MCF 10A (cell line): ENCODE data around the gene USP7. TPM values are rescaled to one million over a fixed set of nuclear protein-coding genes. Genes with fewer than 3 reads are reported as not detected.

Experiments
- BruUV-seq: library from RNA; stranded (reverse); fragments of 400-500 nt; replicated peaks from 2 replicates; lab custom pipeline; 2021; lab: Mats Ljungman, UMichigan
- CTCF ChIA-PET: fragments of 300-600 bp; sonication (Branson Sonifier 250); formaldehyde crosslinking; extraction: SDS; loops from one replicate; lab custom pipeline; 2021; ENCODE audit warnings: antibody characterized with exemption, inconsistent platforms; lab: Yijun Ruan, JAX
- POLR2A ChIA-PET: fragments of 300-600, 350-650 bp; sonication (Branson Sonifier 250); formaldehyde crosslinking; extraction: SDS; loops from one replicate; lab custom pipeline; 2020; ENCODE audit warnings: antibody characterized with exemption, inconsistent platforms; lab: Yijun Ruan, JAX
- DNase-seq: peaks from one replicate; pipeline ENCODE4 v3.0.0-alpha.2; 2018; ENCODE audit not compliant: unreplicated experiment
- H3K27ac Mint-ChIP-seq: one replicate; pipeline ENCODE4 v1.8.0; 2022; ENCODE audit warnings: mild to moderate bottlenecking, low read depth, mixed read lengths; ENCODE audit not compliant: unreplicated experiment
- H3K27me3 Mint-ChIP-seq: one replicate; pipeline ENCODE4 v1.8.0; 2022; ENCODE audit warnings: mixed read lengths; ENCODE audit not compliant: insufficient read depth, unreplicated experiment
- H3K36me3 Mint-ChIP-seq: one replicate; pipeline ENCODE4 v1.8.0; 2022; ENCODE audit warnings: mild to moderate bottlenecking, moderate library complexity, mixed read lengths; ENCODE audit not compliant: insufficient read depth, unreplicated experiment
- H3K4me1 Mint-ChIP-seq: one replicate; pipeline ENCODE4 v1.8.0; 2022; ENCODE audit warnings: mixed read lengths; ENCODE audit not compliant: insufficient read depth, unreplicated experiment
- H3K4me3 Mint-ChIP-seq: one replicate; pipeline ENCODE4 v1.8.0; 2022; ENCODE audit warnings: mild to moderate bottlenecking, moderate library complexity, mixed read lengths; ENCODE audit not compliant: unreplicated experiment
- H3K9me3 Mint-ChIP-seq: one replicate; pipeline ENCODE4 v1.8.0; 2022; ENCODE audit warnings: mixed read lengths; ENCODE audit not compliant: unreplicated experiment
- intact Hi-C: fragments of 100-400 bp; cut with micrococcal nuclease; formaldehyde crosslinking; loops from 2 replicates; pipeline ENCODE4 v1.14.1; 2022
- total RNA-seq: library from RNA; stranded (reverse); gene quantifications from 2 replicates; pipeline ENCODE4 v1.2.3, GENCODE V29; 2022
- TF ChIP-seq, protein P1 (sequence below): fragments of 200-600 bp; IDR thresholded peaks from one replicate; pipeline ENCODE4 v1.8.0; 2022; ENCODE audit warnings: antibody characterized with exemption, mild to moderate bottlenecking; ENCODE audit not compliant: unreplicated experiment

USP7 gene
- total RNA-seq, 1 experiment from 2014 or later = 108 TPM

DNA sequence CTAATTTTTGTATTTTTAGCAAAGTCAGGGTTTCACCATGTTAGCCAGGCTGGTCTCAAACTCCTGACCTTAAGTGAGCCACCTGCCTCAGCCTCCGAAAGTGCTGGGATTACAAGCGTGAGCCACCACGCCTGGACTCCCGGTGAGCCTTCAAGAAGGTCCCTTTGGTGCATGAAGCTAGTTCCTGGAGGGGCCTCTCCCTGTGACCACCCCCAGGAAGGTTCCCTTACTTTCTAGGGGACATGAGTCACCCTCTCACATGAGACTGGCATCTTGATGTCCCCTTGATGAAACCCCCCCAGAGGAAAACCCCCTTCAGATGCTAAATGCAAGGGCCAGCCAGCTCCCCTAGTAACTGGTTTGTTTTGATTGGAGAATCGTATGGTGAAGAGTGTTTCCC, 107.7 kb downstream of the USP7 start:
- intact Hi-C loops = no loop called here
- peaks cover 58% of the 10 kb centered on the region for H3K36me3 Mint-ChIP-seq
- H3K4me3 Mint-ChIP-seq = no peak overlapping the region
- POLR2A ChIA-PET = interaction anchor here (1.4 kb wide), 1 partner anchor 9 kb away, joined by 5 read pairs; no protein-coding TSS in a partner anchor
- no peaks in the 10 kb centered on the region for H3K9me3 Mint-ChIP-seq
- TF ChIP-seq, protein P1, sequence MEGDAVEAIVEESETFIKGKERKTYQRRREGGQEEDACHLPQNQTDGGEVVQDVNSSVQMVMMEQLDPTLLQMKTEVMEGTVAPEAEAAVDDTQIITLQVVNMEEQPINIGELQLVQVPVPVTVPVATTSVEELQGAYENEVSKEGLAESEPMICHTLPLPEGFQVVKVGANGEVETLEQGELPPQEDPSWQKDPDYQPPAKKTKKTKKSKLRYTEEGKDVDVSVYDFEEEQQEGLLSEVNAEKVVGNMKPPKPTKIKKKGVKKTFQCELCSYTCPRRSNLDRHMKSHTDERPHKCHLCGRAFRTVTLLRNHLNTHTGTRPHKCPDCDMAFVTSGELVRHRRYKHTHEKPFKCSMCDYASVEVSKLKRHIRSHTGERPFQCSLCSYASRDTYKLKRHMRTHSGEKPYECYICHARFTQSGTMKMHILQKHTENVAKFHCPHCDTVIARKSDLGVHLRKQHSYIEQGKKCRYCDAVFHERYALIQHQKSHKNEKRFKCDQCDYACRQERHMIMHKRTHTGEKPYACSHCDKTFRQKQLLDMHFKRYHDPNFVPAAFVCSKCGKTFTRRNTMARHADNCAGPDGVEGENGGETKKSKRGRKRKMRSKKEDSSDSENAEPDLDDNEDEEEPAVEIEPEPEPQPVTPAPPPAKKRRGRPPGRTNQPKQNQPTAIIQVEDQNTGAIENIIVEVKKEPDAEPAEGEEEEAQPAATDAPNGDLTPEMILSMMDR = no peak
- no peak for DNase-seq
- no peaks in the 10 kb centered on the region for H3K27me3 Mint-ChIP-seq
- no peak overlapping the region for H3K27ac Mint-ChIP-seq
- no TSS peak for BruUV-seq
- peaks cover 6% of the 10 kb centered on the region for H3K4me1 Mint-ChIP-seq
- CTCF ChIA-PET = interaction anchor here (5.9 kb wide), 1 partner anchor 25 kb away, joined by 31 read pairs; the partner anchor contains the start of gene LITAFD

DNA sequence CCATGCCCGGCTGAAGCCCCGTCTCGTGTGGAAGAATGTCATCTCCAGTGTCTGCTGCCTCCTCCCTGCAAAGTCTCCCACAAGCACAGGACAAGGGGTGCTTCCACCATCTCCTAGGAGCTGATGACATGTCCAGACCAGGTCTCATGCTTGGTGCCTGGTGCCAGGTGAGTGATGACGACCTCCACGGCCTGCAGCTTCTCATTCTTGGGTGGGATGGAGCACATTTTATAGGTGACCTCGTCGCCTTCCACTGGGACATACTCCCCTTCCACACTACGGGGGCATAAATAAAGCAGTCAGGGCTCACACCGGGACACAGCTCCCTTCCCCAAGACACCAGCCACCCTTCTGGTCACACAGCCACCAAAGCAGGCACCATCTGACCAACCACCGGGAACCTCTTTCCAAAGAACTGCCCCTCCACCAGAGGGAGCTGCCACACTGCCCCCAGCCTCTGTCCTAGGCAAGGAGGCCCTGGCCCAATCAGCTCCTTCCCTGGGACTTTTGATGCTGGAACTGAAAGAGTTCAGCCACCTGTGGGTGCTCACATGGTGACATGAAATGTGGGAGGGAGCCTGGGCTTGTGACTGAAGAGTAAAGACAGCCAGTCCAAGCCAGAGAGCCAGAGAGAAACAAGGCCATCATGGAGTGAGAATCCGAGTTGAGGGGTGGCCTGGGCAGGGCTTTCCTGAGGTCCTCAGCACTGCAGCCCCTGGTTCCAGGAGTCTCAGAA, 108.5 kb downstream of the USP7 start:
- no peak for DNase-seq
- Mint-ChIP-seq H3K4me1 (peaks cover 13% of the 10 kb centered on the region), H3K27me3 (no peaks in the 10 kb centered on the region), H3K9me3 (no peaks in the 10 kb centered on the region), H3K4me3 (no peak overlapping the region), H3K36me3 (peaks cover 63% of the 10 kb centered on the region), H3K27ac (no peak overlapping the region)
- POLR2A ChIA-PET = interaction anchor here (0.7 to 1.5 kb wide), 3 partner anchors 9 to 16 kb away, joined by 4 to 9 read pairs (median 5); partner anchors contain the start of gene CARHSP1
- no TSS peak for BruUV-seq
- CTCF ChIA-PET = interaction anchor here (1.3 to 5.9 kb wide), 2 partner anchors 25 to 153 kb away, joined by 3 to 31 read pairs; partner anchors contain the start of gene LITAFD
- TF ChIP-seq, protein P1 = peak; percentile 23
- intact Hi-C loops = no loop called here

DNA sequence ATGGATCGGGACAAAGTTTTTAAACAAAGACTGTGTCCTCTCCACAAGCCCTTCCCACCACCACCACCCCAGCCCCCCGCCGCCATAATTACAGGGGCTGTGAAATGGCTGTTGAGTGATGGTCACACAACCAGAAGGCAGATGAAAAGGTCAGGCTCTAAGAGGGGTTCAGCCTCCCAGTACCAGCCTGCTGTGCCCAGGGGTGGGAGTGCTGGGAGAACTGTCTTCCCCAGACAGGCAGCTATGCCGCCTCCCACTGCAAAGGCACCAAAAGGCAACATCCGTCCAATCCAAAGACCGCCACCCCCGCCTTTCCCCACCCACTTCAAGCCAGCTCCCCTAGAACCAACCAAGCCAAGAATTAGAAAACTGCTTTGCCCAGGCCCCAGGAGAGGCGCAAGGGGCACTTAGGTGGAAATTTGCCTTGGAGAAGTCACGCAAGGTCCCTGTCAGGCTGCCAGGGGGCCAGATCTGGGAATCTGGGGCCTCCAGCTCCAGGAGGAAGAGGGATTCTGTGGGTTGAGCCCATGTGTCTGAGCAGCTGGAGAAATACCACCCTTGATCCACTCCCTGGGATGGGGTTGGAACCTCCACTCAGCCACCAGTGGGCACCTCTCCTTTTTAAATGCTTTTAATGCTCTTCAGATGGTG, 109.3 kb downstream of the USP7 start:
- ChIA-PET CTCF (interaction anchor here (1.3 to 5.9 kb wide), 2 partner anchors 26 to 154 kb away, joined by 3 to 31 read pairs; partner anchors contain the start of gene LITAFD), POLR2A (interaction anchor here (0.7 to 1.5 kb wide), 2 partner anchors 14 to 17 kb away, joined by 4 to 9 read pairs; partner anchors contain the start of gene CARHSP1)
- BruUV-seq = no TSS peak
- no peak overlapping the region for H3K4me3 Mint-ChIP-seq
- H3K27ac Mint-ChIP-seq = no peak overlapping the region
- no peak for DNase-seq
- H3K9me3 Mint-ChIP-seq = no peaks in the 10 kb centered on the region
- peaks cover 67% of the 10 kb centered on the region for H3K36me3 Mint-ChIP-seq
- intact Hi-C loops = no loop called here
- TF ChIP-seq, protein P1 = no peak
- H3K4me1 Mint-ChIP-seq = peaks cover 14% of the 10 kb centered on the region
- no peaks in the 10 kb centered on the region for H3K27me3 Mint-ChIP-seq

DNA sequence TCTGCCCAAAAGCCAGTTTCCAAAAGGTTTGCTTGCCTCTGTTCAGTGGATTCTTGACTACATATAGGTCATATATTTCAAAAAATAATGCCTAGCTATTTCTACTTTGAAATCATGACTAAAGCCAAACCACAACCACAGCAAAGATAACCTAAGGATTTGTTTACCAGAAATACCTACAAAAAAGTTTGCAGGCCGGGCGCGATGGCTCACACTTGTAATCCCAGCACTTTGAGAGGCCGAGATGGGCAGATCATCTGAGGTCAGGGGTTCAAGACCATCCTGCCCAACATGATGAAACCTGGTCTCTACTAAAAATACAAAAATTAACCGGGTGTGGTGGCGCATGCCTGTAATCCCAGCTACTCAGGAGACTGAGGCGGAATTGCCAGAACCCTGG, 110.1 kb downstream of the USP7 start:
- intact Hi-C loops = no loop called here
- no TSS peak for BruUV-seq
- POLR2A ChIA-PET = no interaction called here

More for the DNA sequence above, 110.1 kb downstream of the USP7 start:
- no peak for DNase-seq
- no peak overlapping the region for H3K4me3 Mint-ChIP-seq
- H3K27ac Mint-ChIP-seq = peak overlapping the region; percentile 23
- H3K27me3 Mint-ChIP-seq = no peaks in the 10 kb centered on the region
- TF ChIP-seq, protein P1 = no peak
- CTCF ChIA-PET = interaction anchor here (0.6 to 5.9 kb wide), 4 partner anchors 21 to 155 kb away, joined by 3 to 31 read pairs (median 3); partner anchors contain the start of gene LITAFD
- peaks cover 19% of the 10 kb centered on the region for H3K4me1 Mint-ChIP-seq
- peaks cover 68% of the 10 kb centered on the region for H3K36me3 Mint-ChIP-seq
- no peaks in the 10 kb centered on the region for H3K9me3 Mint-ChIP-seq
